RWPE2 (cell line): Measurements from ENCODE around the gene RETSAT.

Source experiments
- ATAC-seq: fragments of 200-7000 bp; cut with Tn5 transposase; 3 replicates; pipeline ENCODE4 v1.9.1; 2021; ENCODE audit warnings: low read depth
- DNase-seq: peaks from one replicate; pipeline ENCODE4 v3.0.0-alpha.2; 2020; ENCODE audit warnings: low spot score
- H3K27ac ChIP-seq: fragments of 450-650 bp; 2 replicates; pipeline ENCODE4 v1.5.1; 2017; ENCODE audit warnings: mild to moderate bottlenecking; ENCODE audit not compliant: poor library complexity, severe bottlenecking
- H3K27me3 ChIP-seq: fragments of 250-450 bp; sonication (Bioruptor Pico); 2 replicates; pipeline ENCODE4 v1.5.1; 2021; ENCODE audit warnings: mild to moderate bottlenecking, moderate library complexity; ENCODE audit not compliant: insufficient read depth, poor library complexity, severe bottlenecking
- H3K36me3 ChIP-seq: fragments of 250-450 bp; sonication (Bioruptor Pico); 2 replicates; pipeline ENCODE4 v1.5.1; 2020; ENCODE audit warnings: low read depth, mild to moderate bottlenecking, moderate library complexity
- H3K4me1 ChIP-seq: fragments of 250-450 bp; sonication (Bioruptor Pico); 2 replicates; pipeline ENCODE4 v1.5.1; 2021; ENCODE audit warnings: mild to moderate bottlenecking, moderate library complexity; ENCODE audit not compliant: insufficient read depth, poor library complexity, severe bottlenecking
- H3K4me3 ChIP-seq: fragments of 250-450 bp; sonication (Bioruptor Pico); 2 replicates; pipeline ENCODE4 v1.5.1; 2021; ENCODE audit warnings: mild to moderate bottlenecking, moderate library complexity; ENCODE audit not compliant: severe bottlenecking
- H3K9me3 ChIP-seq: fragments of 250-450 bp; sonication (Bioruptor Pico); 2 replicates; pipeline ENCODE4 v1.5.1; 2021; ENCODE audit warnings: mild to moderate bottlenecking, moderate library complexity; ENCODE audit not compliant: severe bottlenecking
- CTCF ChIP-seq: fragments of 450-650 bp; IDR thresholded peaks from one replicate; pipeline ENCODE4 v1.5.1; 2017; ENCODE audit warnings: mild to moderate bottlenecking, moderate library complexity; ENCODE audit not compliant: poor library complexity, severe bottlenecking

RETSAT gene

GRCh38 chr2:85400023-85400422 is 45.7 kb upstream of the RETSAT start:
- H3K4me3 ChIP-seq = no peak overlapping the region
- no peak overlapping the region for H3K27ac ChIP-seq
- ATAC-seq = no peak
- H3K36me3 ChIP-seq = peaks cover 87% of the 10 kb centered on the region
- peak; percentile 35 for DNase-seq
- H3K4me1 ChIP-seq = no peaks in the 10 kb centered on the region
- TF ChIP-seq CTCF = no peak
- no peaks in the 10 kb centered on the region for H3K27me3 ChIP-seq
- H3K9me3 ChIP-seq = peaks cover 8% of the 10 kb centered on the region

GRCh38 chr2:85399183-85399455 is 44.8 kb upstream of the RETSAT start:
- no peak for ATAC-seq
- Histone ChIP-seq H3K9me3 (peaks cover 3% of the 10 kb centered on the region), H3K4me3 (no peak overlapping the region), H3K36me3 (peaks cover 84% of the 10 kb centered on the region), H3K27ac (no peak overlapping the region), H3K27me3 (no peaks in the 10 kb centered on the region), H3K4me1 (no peaks in the 10 kb centered on the region)
- DNase-seq = peak; percentile 48
- TF ChIP-seq CTCF = no peak

GRCh38 chr2:85398426-85399182 is 44.3 kb upstream of the RETSAT start:
- no peaks in the 10 kb centered on the region for H3K27me3 ChIP-seq
- DNase-seq (peak; percentile 52), ATAC-seq (no peak)
- no peak overlapping the region for H3K27ac ChIP-seq
- TF ChIP-seq CTCF = no peak
- H3K36me3 ChIP-seq = peaks cover 82% of the 10 kb centered on the region
- H3K9me3 ChIP-seq = no peaks in the 10 kb centered on the region
- H3K4me1 ChIP-seq = no peaks in the 10 kb centered on the region
- no peak overlapping the region for H3K4me3 ChIP-seq

- Histone ChIP-seq H3K27me3 (no peaks in the 10 kb centered on the region), H3K27ac (no peak overlapping the region), H3K36me3 (peaks cover 76% of the 10 kb centered on the region), H3K9me3 (no peaks in the 10 kb centered on the region), H3K4me1 (no peaks in the 10 kb centered on the region), H3K4me3 (no peak overlapping the region)
- no peak for TF ChIP-seq CTCF
- DNase-seq = peak; percentile 30
- ATAC-seq = no peak
Observed at GRCh38 chr2:85397925-85398331, 43.6 kb upstream of the RETSAT start.
